Esophagus muscularis mucosa (tissue), 4 donors: Measurements from ENCODE around the gene OR1G1. TPM values are rescaled to one million over a fixed set of nuclear protein-coding genes. Genes with fewer than 3 reads are reported as not detected.
"Not testable (repeated sequence)": the region's sequence is repeated elsewhere in the genome, so short reads cannot be mapped to it uniquely, and the experiment has no call there.

Experiments used
- DNase-seq: peaks from one replicate; pipeline ENCODE4 v3.0.0-alpha.2; 2017; ENCODE audit errors: extremely low spot score
- H3K27ac ChIP-seq, 4 donors: fragments of 200-600 bp; sonication (generic); replicated peaks in 1 of 4; 1 replicate in 3 of 4; 2 replicates in 1 of 4; pipeline ENCODE4 v1.5.1; 2016 to 2019; ENCODE audit warnings: mild to moderate bottlenecking in 1 of 4
- H3K27me3 ChIP-seq, 4 donors: fragments of 200-600 bp; sonication (generic); one replicate each; pipeline versions ENCODE4 v1.5.1 to v1.6.0; 2016 to 2019
- H3K36me3 ChIP-seq, 4 donors: fragments of 200-600 bp; sonication (generic); one replicate each; pipeline ENCODE4 v1.5.1; 2016 to 2019
- H3K4me1 ChIP-seq, 4 donors: fragments of 200-600 bp; sonication (generic); one replicate each; pipeline ENCODE4 v1.5.1; 2016 to 2019
- H3K4me3 ChIP-seq, 4 donors: fragments of 200-600 bp; sonication (generic); 1 replicate in 2 of 4; 2 replicates in 2 of 4; pipeline ENCODE4 v1.5.1; 2016 to 2019; ENCODE audit warnings: mild to moderate bottlenecking in 4 of 4, moderate library complexity in 1 of 4
- H3K9me3 ChIP-seq, 4 donors: fragments of 200-600 bp; sonication (generic); 1 replicate in 3 of 4; 2 replicates in 1 of 4; pipeline ENCODE4 v1.5.1; 2016 to 2019
- EP300 ChIP-seq: sonication (generic); formaldehyde crosslinking; IDR thresholded peaks from one replicate; pipeline ENCODE4 v1.6.1; 2017; ENCODE audit warnings: antibody characterized with exemption
- POLR2A ChIP-seq: fragments of 450-650 bp; IDR thresholded peaks from one replicate; pipeline ENCODE4 v1.6.1; 2017; ENCODE audit warnings: antibody characterized with exemption, moderate library complexity, mild to moderate bottlenecking, low read depth
- POLR2AphosphoS5 ChIP-seq, 2 donors: sonication (generic); formaldehyde crosslinking; IDR thresholded peaks; one replicate each; pipeline ENCODE4 v1.6.1; 2017; ENCODE audit warnings: antibody characterized with exemption in 2 of 2
- whole genome bisulfite sequencing: methylation state at CpG from one replicate; pipeline ENCODE4 v1.1.5; 2018; 5-methylcytosine and 5-hydroxymethylcytosine counted together
- intact Hi-C: fragments of 100-400 bp; cut with DNase I; formaldehyde crosslinking; loops from one replicate; pipeline ENCODE4 v1.15.1; 2023
- total RNA-seq, 4 donors: library from RNA; depleted of rRNA; stranded (reverse); fragments of >200 nt; gene quantifications; one replicate each; pipeline versions ENCODE4 v1.1.0 to v1.2.1, GENCODE V29; 2016
- TF ChIP-seq, protein P1 (sequence below), 3 experiments: fragments of 200-600 bp in 2 of 3; fragments of 450-650 bp in 1 of 3; sonication (generic) in 2 of 3; IDR thresholded peaks; one replicate each; pipeline ENCODE4 v1.5.1; 2017 to 2019; ENCODE audit warnings: antibody characterized with exemption in 3 of 3, mild to moderate bottlenecking in 2 of 3, moderate library complexity in 1 of 3

The OR1G1 gene
- not detected for total RNA-seq

- Histone ChIP-seq H3K9me3 (no peaks in the 10 kb centered on the region), H3K27me3 (peaks cover 0 to 19% (median 0%) of the 10 kb centered on the region in 4 donors), H3K36me3 (no peaks in the 10 kb centered on the region), H3K27ac (no peak within 1 kb of the TSS), H3K4me3 (no peak within 1 kb of the TSS), H3K4me1 (no peaks in the 10 kb centered on the region)
- TF ChIP-seq, protein P1, sequence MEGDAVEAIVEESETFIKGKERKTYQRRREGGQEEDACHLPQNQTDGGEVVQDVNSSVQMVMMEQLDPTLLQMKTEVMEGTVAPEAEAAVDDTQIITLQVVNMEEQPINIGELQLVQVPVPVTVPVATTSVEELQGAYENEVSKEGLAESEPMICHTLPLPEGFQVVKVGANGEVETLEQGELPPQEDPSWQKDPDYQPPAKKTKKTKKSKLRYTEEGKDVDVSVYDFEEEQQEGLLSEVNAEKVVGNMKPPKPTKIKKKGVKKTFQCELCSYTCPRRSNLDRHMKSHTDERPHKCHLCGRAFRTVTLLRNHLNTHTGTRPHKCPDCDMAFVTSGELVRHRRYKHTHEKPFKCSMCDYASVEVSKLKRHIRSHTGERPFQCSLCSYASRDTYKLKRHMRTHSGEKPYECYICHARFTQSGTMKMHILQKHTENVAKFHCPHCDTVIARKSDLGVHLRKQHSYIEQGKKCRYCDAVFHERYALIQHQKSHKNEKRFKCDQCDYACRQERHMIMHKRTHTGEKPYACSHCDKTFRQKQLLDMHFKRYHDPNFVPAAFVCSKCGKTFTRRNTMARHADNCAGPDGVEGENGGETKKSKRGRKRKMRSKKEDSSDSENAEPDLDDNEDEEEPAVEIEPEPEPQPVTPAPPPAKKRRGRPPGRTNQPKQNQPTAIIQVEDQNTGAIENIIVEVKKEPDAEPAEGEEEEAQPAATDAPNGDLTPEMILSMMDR (IDR thresholded peaks at IDR 0.05): no peak
- TF ChIP-seq POLR2AphosphoS5 (IDR thresholded peaks at IDR 0.05) (no peak), POLR2A (no peak), EP300 (no peak)
- intact Hi-C loops: no loop called here
- DNase-seq: no peak
- 66% methylated on average over 2 of the region's 2 CpGs for WGBS
Measured at GRCh38 chr17:3127451-3127850, at the start of gene OR1G1. TSS of gene OR1G1 (minus strand) at chr17:3127551. CDS start at chr17:3127551, 0 bp downstream.

- intact Hi-C loops: no loop called here
- WGBS: 65% methylated on average over 5 of the region's 5 CpGs
Measured at GRCh38 chr17:3167574-3167973, 40.2 kb upstream of the OR1G1 start.

GRCh38 chr17:3157218-3157617 lies 29.9 kb upstream of the OR1G1 start:
- DNase-seq: no peak
- Histone ChIP-seq H3K36me3 (no peaks in the 10 kb centered on the region), H3K4me3 (no peak overlapping the region), H3K27ac (no peak overlapping the region), H3K9me3 (peaks cover 0 to 8% (median 2%) of the 10 kb centered on the region in 4 donors), H3K4me1 (no peaks in the 10 kb centered on the region), H3K27me3 (peaks cover 0 to 11% (median 0%) of the 10 kb centered on the region in 4 donors)
- 82% methylated on average over 1 of the region's 1 CpG for WGBS
- intact Hi-C loops: no loop called here
- TF ChIP-seq, protein P1 (IDR thresholded peaks at IDR 0.05): no peak
- no peak for TF ChIP-seq EP300
- no peak for TF ChIP-seq POLR2AphosphoS5 (IDR thresholded peaks at IDR 0.05)
- no peak for TF ChIP-seq POLR2A

More at GRCh38 chr17:3167574-3167973, 40.2 kb upstream of the OR1G1 start:
- Histone ChIP-seq H3K27ac (no peak overlapping the region), H3K36me3 (no peaks in the 10 kb centered on the region), H3K9me3 (peaks cover 0 to 14% (median 11%) of the 10 kb centered on the region in 4 donors), H3K4me3 (no peak overlapping the region), H3K27me3 (peaks cover 0 to 5% (median 0%) of the 10 kb centered on the region in 4 donors), H3K4me1 (no peaks in the 10 kb centered on the region)
- no peak for DNase-seq
- TF ChIP-seq POLR2AphosphoS5 (IDR thresholded peaks at IDR 0.05) (no peak), POLR2A (no peak), EP300 (no peak)
- TF ChIP-seq, protein P1 (IDR thresholded peaks at IDR 0.05): no peak

DNA sequence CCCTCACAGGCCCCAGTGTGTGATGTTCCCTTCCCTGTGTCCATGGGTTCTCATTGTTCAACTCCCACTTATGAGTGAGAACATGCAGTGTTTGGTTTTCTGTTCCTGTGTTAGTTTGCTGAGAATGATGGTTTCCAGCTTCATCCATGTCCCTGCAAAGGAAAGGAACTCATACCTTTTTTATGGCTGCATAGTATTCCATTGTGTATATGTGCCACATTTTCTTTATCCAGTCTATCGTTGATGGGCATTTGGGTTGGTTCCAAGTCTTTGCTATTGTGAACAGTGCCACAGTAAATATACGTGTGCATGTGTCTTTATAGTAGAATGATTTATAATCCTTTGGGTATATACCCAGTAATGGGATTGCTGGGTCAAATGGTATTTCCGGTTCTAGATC lies 10.1 kb upstream of the OR1G1 start:
- H3K27ac ChIP-seq, H3K27me3 ChIP-seq, H3K4me1 ChIP-seq, intact Hi-C loops, H3K36me3 ChIP-seq, DNase-seq, H3K4me3 ChIP-seq: not testable (repeated sequence)
- peaks cover 0 to 16% (median 6%) of the 10 kb centered on the region in 4 donors for H3K9me3 ChIP-seq
- WGBS: 92% methylated on average over 3 of the region's 3 CpGs

GRCh38 chr17:3104322-3104721 lies 23.0 kb downstream of the OR1G1 start, which contains the start of gene OR1D2:
TSS of gene OR1D2 (minus strand) at chr17:3104422. CDS start at chr17:3092996, 11,426 bp downstream.
- H3K9me3 ChIP-seq: peaks cover 0 to 30% (median 19%) of the 10 kb centered on the region in 4 donors

More at GRCh38 chr17:3104322-3104721, 23.0 kb downstream of the OR1G1 start, which contains the start of gene OR1D2:
- H3K27ac ChIP-seq: no peak within 1 kb of the TSS
- 81% methylated on average over 3 of the region's 3 CpGs for WGBS
- no peaks in the 10 kb centered on the region for H3K36me3 ChIP-seq
- H3K4me1 ChIP-seq: no peaks in the 10 kb centered on the region
- TF ChIP-seq, protein P1 (IDR thresholded peaks at IDR 0.05): no peak
- TF ChIP-seq POLR2AphosphoS5 (IDR thresholded peaks at IDR 0.05) (no peak), EP300 (no peak), POLR2A (no peak)
- H3K27me3 ChIP-seq: peaks cover 0 to 6% (median 0%) of the 10 kb centered on the region in 4 donors
- DNase-seq: no peak
- intact Hi-C loops: no loop called here
- no peak within 1 kb of the TSS for H3K4me3 ChIP-seq

Other genes with a start within 250 kb of the OR1G1 start
- gene OR1D5, start 63.9 kb downstream of the OR1G1 start, total RNA-seq: not detected
- not detected for gene OR1D2, start 23.1 kb downstream of the OR1G1 start, total RNA-seq
- not detected for gene OR1A2, start 70.0 kb upstream of the OR1G1 start, total RNA-seq
- gene OR1A1, start 80.1 kb upstream of the OR1G1 start, total RNA-seq: not detected
- gene OR3A1, start 170.8 kb upstream of the OR1G1 start, total RNA-seq: not detected